Measurements from ENCODE around the gene ARMC2.

The ARMC2 gene

GRCh38 chr6:108966855-108967755 is 118.9 kb downstream of the ARMC2 start:
- H3F3A ChIP-seq (ENCODE audit: low read depth): no peaks in the 10 kb centered on the region
- no peaks in the 10 kb centered on the region for H3K27me3 ChIP-seq (ENCODE audit: insufficient read depth, low read length, poor library complexity, severe bottlenecking)
- H3K4me1 ChIP-seq (ENCODE audit: insufficient read depth, low read length, poor library complexity, severe bottlenecking): peaks cover 38% of the 10 kb centered on the region
- no peaks in the 10 kb centered on the region for H3K9me3 ChIP-seq (ENCODE audit: insufficient read depth, low read depth, low read length)
- H3K4me2 ChIP-seq (ENCODE audit: low read depth, low read length, poor library complexity, severe bottlenecking): peak overlapping the region; percentile 73
- no peaks in the 10 kb centered on the region for H3K9me2 ChIP-seq (replicated peaks; ENCODE audit: low read depth, low read length)
- peak overlapping the region; percentile 64 for H3K9ac ChIP-seq (ENCODE audit: low read depth, low read length, poor library complexity, severe bottlenecking)
- H3K36me3 ChIP-seq (ENCODE audit: insufficient read depth, low read length): no peaks in the 10 kb centered on the region
- H4K20me1 ChIP-seq (ENCODE audit: insufficient read depth, low read length, poor library complexity, severe bottlenecking): no peaks in the 10 kb centered on the region
- no peaks in the 10 kb centered on the region for H3K79me2 ChIP-seq (ENCODE audit: insufficient read depth, low read length)
- peak overlapping the region; percentile 55 for H3K4me3 ChIP-seq (ENCODE audit: low read length, poor library complexity, severe bottlenecking)
- peak overlapping the region; percentile 71 for H2AFZ ChIP-seq (ENCODE audit: low read length)
- no peak for TF ChIP-seq CTCF (conservative IDR thresholded peaks at IDR 0.05; ENCODE audit: low read length)
- no peak for TF ChIP-seq EZH2phosphoT487 (IDR thresholded peaks at IDR 0.05; ENCODE audit: borderline replicate concordance)

- H3K4me2 ChIP-seq (ENCODE audit: low read depth, low read length, poor library complexity, severe bottlenecking): no peak overlapping the region
- no peaks in the 10 kb centered on the region for H3K79me2 ChIP-seq (ENCODE audit: insufficient read depth, low read length)
- H3F3A ChIP-seq (ENCODE audit: low read depth): no peaks in the 10 kb centered on the region
- H3K9ac ChIP-seq (ENCODE audit: low read depth, low read length, poor library complexity, severe bottlenecking): no peak overlapping the region
- H3K9me2 ChIP-seq (replicated peaks; ENCODE audit: low read depth, low read length): no peaks in the 10 kb centered on the region
- H3K36me3 ChIP-seq (ENCODE audit: insufficient read depth, low read length): no peaks in the 10 kb centered on the region
- no peaks in the 10 kb centered on the region for H3K9me3 ChIP-seq (ENCODE audit: insufficient read depth, low read depth, low read length)
- H3K4me3 ChIP-seq (ENCODE audit: low read length, poor library complexity, severe bottlenecking): no peak overlapping the region
- H2AFZ ChIP-seq (ENCODE audit: low read length): 0 out of 2 replicates have a peak overlapping the region, but pooled peaks have one; percentile 7
- no peaks in the 10 kb centered on the region for H3K27me3 ChIP-seq (ENCODE audit: insufficient read depth, low read length, poor library complexity, severe bottlenecking)
- H4K20me1 ChIP-seq (ENCODE audit: insufficient read depth, low read length, poor library complexity, severe bottlenecking): no peaks in the 10 kb centered on the region
- peaks cover 40% of the 10 kb centered on the region for H3K4me1 ChIP-seq (ENCODE audit: insufficient read depth, low read length, poor library complexity, severe bottlenecking)
- TF ChIP-seq CTCF (conservative IDR thresholded peaks at IDR 0.05; ENCODE audit: low read length) (0 out of 2 replicates have a peak, but pooled peaks have one; percentile 18), EZH2phosphoT487 (IDR thresholded peaks at IDR 0.05; ENCODE audit: borderline replicate concordance) (no peak)
Measured at GRCh38 chr6:108968325-108969316, 120.4 kb downstream of the ARMC2 start.

GRCh38 chr6:108969776-108970175 is 121.6 kb downstream of the ARMC2 start:
- Histone ChIP-seq H3K4me1 (ENCODE audit: insufficient read depth, low read length, poor library complexity, severe bottlenecking) (peaks cover 40% of the 10 kb centered on the region), H3K9me3 (ENCODE audit: insufficient read depth, low read depth, low read length) (no peaks in the 10 kb centered on the region), H3K27me3 (ENCODE audit: insufficient read depth, low read length, poor library complexity, severe bottlenecking) (no peaks in the 10 kb centered on the region)

More at GRCh38 chr6:108969776-108970175, 121.6 kb downstream of the ARMC2 start:
- Histone ChIP-seq H3K4me3 (ENCODE audit: low read length, poor library complexity, severe bottlenecking) (no peak overlapping the region), H4K20me1 (ENCODE audit: insufficient read depth, low read length, poor library complexity, severe bottlenecking) (no peaks in the 10 kb centered on the region), H2AFZ (ENCODE audit: low read length) (no peak overlapping the region), H3K9ac (ENCODE audit: low read depth, low read length, poor library complexity, severe bottlenecking) (no peak overlapping the region), H3K36me3 (ENCODE audit: insufficient read depth, low read length) (no peaks in the 10 kb centered on the region), H3K9me2 (replicated peaks; ENCODE audit: low read depth, low read length) (no peaks in the 10 kb centered on the region), H3F3A (ENCODE audit: low read depth) (no peaks in the 10 kb centered on the region), H3K79me2 (ENCODE audit: insufficient read depth, low read length) (no peaks in the 10 kb centered on the region), H3K4me2 (ENCODE audit: low read depth, low read length, poor library complexity, severe bottlenecking) (no peak overlapping the region)
- no peak for TF ChIP-seq EZH2phosphoT487 (IDR thresholded peaks at IDR 0.05; ENCODE audit: borderline replicate concordance)
- no peak for TF ChIP-seq CTCF (conservative IDR thresholded peaks at IDR 0.05; ENCODE audit: low read length)
